Naive thymus-derived CD4-positive, alpha-beta T cell (primary cell): Measurements from ENCODE around the gene ZNF385D. TPM values are rescaled to one million over a fixed set of nuclear protein-coding genes. Genes with fewer than 3 reads are reported as not detected.

Experiments
- ATAC-seq: fragments of 150-1000 bp; cut with Tn5 transposase; 2 replicates; pipeline ENCODE4 v1.10.0; 2021; ENCODE audit warnings: mild to moderate bottlenecking, moderate library complexity
- CTCF ChIA-PET: fragments of 350-600 bp; sonication (Branson Sonifier 250); formaldehyde crosslinking; loops from one replicate; lab custom pipeline; 2021; ENCODE audit warnings: antibody characterized with exemption; lab: Charles Lee
- POLR2A ChIA-PET: fragments of 350-600 bp; sonication (Branson Sonifier 250); formaldehyde crosslinking; loops from one replicate; lab custom pipeline; 2021; ENCODE audit warnings: antibody characterized with exemption, inconsistent platforms; lab: Charles Lee
- DNase-seq, 9 donors: peaks; one replicate each; pipeline versions ENCODE4 v3.0.0 to v3.0.0-alpha.2; 2020 to 2022; ENCODE audit warnings: mixed read lengths in 1 of 9
- H3K27ac ChIP-seq: one replicate; pipeline ENCODE4 v1.7.0; 2013; ENCODE audit warnings: mild to moderate bottlenecking, low read depth, low read length, moderate library complexity
- H3K27me3 ChIP-seq, 2 donors: one replicate each; pipeline ENCODE4 v1.7.0; 2013; ENCODE audit warnings: low read length in 2 of 2, mild to moderate bottlenecking in 2 of 2, moderate library complexity in 2 of 2; ENCODE audit not compliant: control insufficient read depth in 2 of 2, insufficient read depth in 2 of 2
- H3K36me3 ChIP-seq, 3 experiments: 1 replicate in 2 of 3; 2 replicates in 1 of 3; pipeline ENCODE4 v1.7.0; 2013; ENCODE audit warnings: low read length in 3 of 3, mild to moderate bottlenecking in 3 of 3, moderate library complexity in 1 of 3; ENCODE audit not compliant: insufficient read depth in 3 of 3, control insufficient read depth in 2 of 3
- H3K4me1 ChIP-seq, 2 donors: one replicate each; pipeline ENCODE4 v1.7.0; 2013; ENCODE audit warnings: low read length in 2 of 2, mild to moderate bottlenecking in 2 of 2, moderate library complexity in 1 of 2; ENCODE audit not compliant: control insufficient read depth in 2 of 2, insufficient read depth in 2 of 2
- H3K4me3 ChIP-seq: 2 replicates; pipeline ENCODE4 v1.7.0; 2013; ENCODE audit warnings: mild to moderate bottlenecking, low read length
- H3K9me3 ChIP-seq, 3 experiments: 1 replicate in 2 of 3; 2 replicates in 1 of 3; pipeline ENCODE4 v1.7.0; 2013; ENCODE audit warnings: low read length in 3 of 3; ENCODE audit not compliant: control insufficient read depth in 2 of 3
- H3K27ac Mint-ChIP-seq, 9 donors: one replicate each; pipeline ENCODE4 v1.8.0; 2020 to 2022; ENCODE audit warnings: mixed read lengths in 9 of 9, mild to moderate bottlenecking in 8 of 9, moderate library complexity in 5 of 9, inconsistent platforms in 2 of 9
- H3K27me3 Mint-ChIP-seq, 5 donors: one replicate each; pipeline ENCODE4 v1.8.0; 2021 to 2022; ENCODE audit warnings: mixed read lengths in 5 of 5, mild to moderate bottlenecking in 1 of 5
- H3K36me3 Mint-ChIP-seq, 5 donors: one replicate each; pipeline ENCODE4 v1.8.0; 2020 to 2022; ENCODE audit warnings: mixed read lengths in 5 of 5, mild to moderate bottlenecking in 3 of 5, inconsistent platforms in 1 of 5
- H3K4me1 Mint-ChIP-seq, 7 donors: one replicate each; pipeline ENCODE4 v1.8.0; 2020 to 2022; ENCODE audit warnings: mixed read lengths in 7 of 7, mild to moderate bottlenecking in 3 of 7, inconsistent platforms in 1 of 7
- H3K4me3 Mint-ChIP-seq, 10 donors: one replicate each; pipeline ENCODE4 v1.8.0; 2020 to 2022; ENCODE audit warnings: mild to moderate bottlenecking in 10 of 10, mixed read lengths in 10 of 10, moderate library complexity in 6 of 10, inconsistent platforms in 2 of 10
- H3K9me3 Mint-ChIP-seq, 11 donors: one replicate each; pipeline ENCODE4 v1.8.0; 2020 to 2022; ENCODE audit warnings: mixed read lengths in 11 of 11, mild to moderate bottlenecking in 4 of 11, inconsistent platforms in 1 of 11, moderate library complexity in 1 of 11
- intact Hi-C, 2 donors: fragments of 100-400 bp; cut with micrococcal nuclease; formaldehyde crosslinking; loops; one replicate each; pipeline ENCODE4 v1.15.1; 2023
- polyA plus RNA-seq, 2 donors: library from polyadenylated mRNA; unstranded; fragments of 300-500 nt; fragmentation: Illumina TruSeq; gene quantifications; one replicate each; pipeline ENCODE4 v1.2.3, GENCODE V29; 2021
- total RNA-seq, 6 experiments: library from RNA in 5 of 6; stranded (reverse) in 5 of 6; gene quantifications; 1 replicate in 5 of 6; 2 replicates in 1 of 6; pipeline ENCODE4 v1.2.3 and lab custom pipeline; 2021 to 2026

Gene ZNF385D
- total and polyA plus RNA-seq, 7 experiments from 2014 or later = 0.03 to 1.1 TPM; not detected in 5

DNA sequence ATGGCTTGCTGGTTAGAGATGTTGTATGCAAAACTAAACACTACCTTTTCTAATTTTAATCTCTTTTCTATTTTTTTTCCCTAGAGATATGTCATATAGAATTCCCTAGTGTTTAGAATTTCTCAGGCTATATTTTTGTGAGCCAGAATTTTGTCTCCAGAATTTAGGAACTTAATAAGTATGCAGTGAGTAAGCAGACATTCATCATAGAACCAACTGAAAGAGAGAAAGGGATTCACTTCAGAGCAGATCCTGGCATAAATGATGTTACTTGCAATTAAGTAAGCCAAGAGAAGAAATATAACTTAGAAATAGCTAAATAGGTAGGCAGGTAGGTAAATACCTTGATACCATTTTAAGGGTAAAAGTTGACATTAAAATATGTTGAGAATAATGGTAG, 288.9 kb downstream of the ZNF385D start:
- ATAC-seq (no peak), DNase-seq (no peak)
- no peaks in the 10 kb centered on the region for H3K4me1 Mint-ChIP-seq
- Histone ChIP-seq H3K27me3 (no peaks in the 10 kb centered on the region), H3K27ac (no peak overlapping the region), H3K4me1 (no peaks in the 10 kb centered on the region), H3K9me3 (no peaks in the 10 kb centered on the region), H3K36me3 (no peaks in the 10 kb centered on the region), H3K4me3 (no peak overlapping the region)
- H3K36me3 Mint-ChIP-seq = no peaks in the 10 kb centered on the region
- peaks cover 0 to 13% (median 5%) of the 10 kb centered on the region in 11 donors for H3K9me3 Mint-ChIP-seq
- no peak overlapping the region for H3K27ac Mint-ChIP-seq
- intact Hi-C loops = no loop called here
- H3K27me3 Mint-ChIP-seq = no peaks in the 10 kb centered on the region
- POLR2A ChIA-PET = no interaction called here
- H3K4me3 Mint-ChIP-seq = no peak overlapping the region
- CTCF ChIA-PET = no interaction called here

DNA sequence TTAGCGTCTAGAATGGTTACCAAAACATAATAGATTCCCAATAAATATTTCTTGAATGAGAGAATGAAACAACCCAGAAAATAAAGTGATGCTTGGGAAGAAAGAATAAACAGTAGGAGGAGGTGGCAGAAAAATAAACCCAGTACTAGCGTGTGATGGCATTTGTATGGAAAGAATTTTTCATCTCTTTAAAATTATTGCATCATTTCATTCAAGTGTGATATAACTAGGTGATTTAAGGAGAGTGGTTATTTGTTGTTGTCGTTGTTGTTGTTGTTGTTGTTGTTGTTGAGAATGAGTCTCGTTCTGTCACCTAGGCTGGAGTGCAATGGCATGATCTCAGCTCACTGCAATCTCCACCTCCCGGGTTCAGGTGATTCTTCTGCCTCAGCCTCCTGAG, 293.9 kb downstream of the ZNF385D start:
- Mint-ChIP-seq H3K4me3 (no peak overlapping the region), H3K27ac (no peak overlapping the region), H3K27me3 (no peaks in the 10 kb centered on the region), H3K36me3 (no peaks in the 10 kb centered on the region), H3K9me3 (peaks cover 0 to 19% (median 6%) of the 10 kb centered on the region in 11 donors), H3K4me1 (no peaks in the 10 kb centered on the region)
- CTCF ChIA-PET = no interaction called here
- no peaks in the 10 kb centered on the region for H3K9me3 ChIP-seq
- H3K27me3 ChIP-seq = no peaks in the 10 kb centered on the region
- intact Hi-C loops = no loop called here
- no peak overlapping the region for H3K4me3 ChIP-seq
- POLR2A ChIA-PET = no interaction called here
- no peak for DNase-seq
- ATAC-seq = no peak
- H3K36me3 ChIP-seq = no peaks in the 10 kb centered on the region
- no peak overlapping the region for H3K27ac ChIP-seq
- no peaks in the 10 kb centered on the region for H3K4me1 ChIP-seq

DNA sequence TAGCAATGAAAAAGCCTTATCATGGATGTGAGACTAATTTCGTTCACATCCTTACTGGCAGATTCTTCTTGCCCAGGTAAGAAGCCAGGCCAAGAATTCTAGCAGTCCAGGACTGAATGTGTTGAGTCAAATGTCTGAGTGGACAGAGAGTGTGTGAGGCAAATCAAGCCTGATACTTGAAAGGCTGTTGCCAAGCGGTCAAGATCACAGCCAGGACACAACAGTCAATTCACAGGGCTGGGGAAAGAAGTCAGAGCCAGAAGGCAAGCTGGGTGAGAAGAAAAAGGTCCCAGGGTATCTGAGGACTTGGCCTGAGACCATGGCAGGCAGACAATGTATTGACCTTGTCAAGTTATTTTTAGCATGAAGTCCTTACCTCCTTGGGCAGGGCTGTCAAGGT, 301.3 kb downstream of the ZNF385D start:
- H3K4me1 Mint-ChIP-seq = no peaks in the 10 kb centered on the region
- no peak overlapping the region for H3K27ac Mint-ChIP-seq
- ChIA-PET POLR2A (no interaction called here), CTCF (no interaction called here)
- DNase-seq = no peak
- no peaks in the 10 kb centered on the region for H3K36me3 Mint-ChIP-seq
- Histone ChIP-seq H3K4me3 (no peak overlapping the region), H3K4me1 (no peaks in the 10 kb centered on the region), H3K36me3 (no peaks in the 10 kb centered on the region), H3K9me3 (no peaks in the 10 kb centered on the region), H3K27me3 (no peaks in the 10 kb centered on the region), H3K27ac (no peak overlapping the region)
- no peaks in the 10 kb centered on the region for H3K27me3 Mint-ChIP-seq
- intact Hi-C loops = no loop called here
- ATAC-seq = no peak
- no peak overlapping the region for H3K4me3 Mint-ChIP-seq
- H3K9me3 Mint-ChIP-seq = peaks cover 0 to 7% (median 3%) of the 10 kb centered on the region in 11 donors

DNA sequence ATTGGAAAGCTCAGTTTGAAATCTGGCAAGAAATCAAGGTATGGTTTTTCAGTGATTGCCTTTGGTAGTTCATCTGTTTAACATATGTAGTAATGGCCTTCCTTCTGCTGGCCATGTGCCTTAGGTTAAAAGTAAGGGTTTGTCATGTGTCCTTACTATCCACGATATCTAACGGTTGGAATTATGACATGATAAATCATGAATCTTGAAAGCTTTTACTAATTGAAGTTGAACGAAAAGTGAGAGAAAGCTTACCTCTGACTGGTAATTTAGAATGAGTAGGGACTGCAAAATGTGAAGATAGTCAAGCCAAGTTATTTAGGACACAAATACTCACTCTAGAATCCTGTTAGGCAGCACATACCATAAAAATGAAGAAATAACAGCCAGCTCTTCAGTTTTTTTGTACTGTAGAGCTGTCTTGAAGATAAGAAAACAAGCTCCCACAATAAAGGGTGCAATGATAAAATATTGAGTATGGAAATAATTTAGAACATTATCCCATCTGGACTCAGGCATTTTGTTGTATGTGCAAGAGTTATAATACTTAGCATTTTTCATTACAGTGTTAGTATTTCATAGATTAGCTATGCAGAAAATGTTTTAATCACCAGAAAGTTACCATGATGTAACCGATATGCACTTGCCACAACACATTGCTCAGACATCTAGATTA, 303.4 kb downstream of the ZNF385D start:
- ChIA-PET CTCF (no interaction called here), POLR2A (no interaction called here)
- no peak overlapping the region for H3K27ac Mint-ChIP-seq
- Histone ChIP-seq H3K4me3 (no peak overlapping the region), H3K9me3 (no peaks in the 10 kb centered on the region), H3K4me1 (no peaks in the 10 kb centered on the region), H3K27me3 (no peaks in the 10 kb centered on the region), H3K27ac (no peak overlapping the region), H3K36me3 (no peaks in the 10 kb centered on the region)
- H3K9me3 Mint-ChIP-seq = peaks cover 0 to 9% (median under 1%) of the 10 kb centered on the region in 11 donors
- H3K4me3 Mint-ChIP-seq = no peak overlapping the region
- no peaks in the 10 kb centered on the region for H3K4me1 Mint-ChIP-seq
- intact Hi-C loops = no loop called here
- H3K36me3 Mint-ChIP-seq = no peaks in the 10 kb centered on the region
- DNase-seq (no peak), ATAC-seq (no peak)
- H3K27me3 Mint-ChIP-seq = no peaks in the 10 kb centered on the region

DNA sequence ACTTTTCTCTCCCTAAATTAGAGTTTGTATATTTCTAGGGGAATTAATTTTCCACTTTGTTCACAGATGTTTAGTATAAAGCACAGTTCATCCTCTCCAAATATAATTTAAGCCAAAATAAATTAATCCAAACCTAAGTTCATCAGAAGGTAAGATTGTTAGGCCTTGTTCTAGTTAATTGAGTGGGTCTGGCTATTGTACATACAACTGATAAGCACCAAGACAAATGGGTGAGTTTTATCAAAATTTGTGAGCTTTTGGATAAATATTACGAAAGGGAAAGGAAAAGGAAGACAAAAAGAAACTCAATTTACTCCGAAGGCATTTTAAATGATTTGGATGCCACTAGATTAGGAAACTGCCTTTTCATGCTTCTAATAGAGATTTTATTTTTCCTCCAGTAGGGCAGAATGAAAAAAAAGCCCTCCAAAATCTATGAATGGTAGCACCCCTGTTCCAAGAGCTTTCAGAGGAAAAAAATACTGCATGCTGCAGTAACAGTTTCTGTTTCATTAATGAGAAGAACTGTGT, 304.0 kb downstream of the ZNF385D start:
- no peak for ATAC-seq
- H3K27me3 Mint-ChIP-seq = no peaks in the 10 kb centered on the region
- Histone ChIP-seq H3K27ac (no peak overlapping the region), H3K4me1 (no peaks in the 10 kb centered on the region), H3K4me3 (no peak overlapping the region), H3K9me3 (no peaks in the 10 kb centered on the region), H3K36me3 (no peaks in the 10 kb centered on the region), H3K27me3 (no peaks in the 10 kb centered on the region)
- no peaks in the 10 kb centered on the region for H3K4me1 Mint-ChIP-seq
- H3K27ac Mint-ChIP-seq = no peak overlapping the region
- intact Hi-C loops = no loop called here
- H3K36me3 Mint-ChIP-seq = no peaks in the 10 kb centered on the region
- peaks cover 0 to 9% (median 0%) of the 10 kb centered on the region in 11 donors for H3K9me3 Mint-ChIP-seq
- ChIA-PET CTCF (no interaction called here), POLR2A (no interaction called here)
- H3K4me3 Mint-ChIP-seq = no peak overlapping the region
- no peak for DNase-seq

DNA sequence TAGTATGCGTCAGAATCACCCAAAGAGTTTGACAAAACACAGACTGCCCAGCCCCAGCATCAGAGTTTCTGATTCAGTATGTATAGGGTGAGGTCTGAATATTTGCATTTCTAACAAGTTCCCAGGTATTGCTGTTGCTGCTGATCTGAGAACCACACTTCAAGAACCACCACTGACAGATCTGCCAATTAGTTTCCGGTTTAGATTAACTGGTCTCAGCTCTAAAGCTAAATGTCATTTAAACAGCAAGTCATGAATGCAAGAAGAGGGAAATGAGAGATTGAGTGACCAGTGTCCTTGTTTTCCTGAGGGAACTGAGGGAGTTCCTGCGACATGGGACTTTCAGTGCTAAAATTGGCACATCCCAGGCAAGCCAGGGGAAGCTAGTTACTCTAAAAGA, 305.0 kb downstream of the ZNF385D start:
- Histone ChIP-seq H3K27ac (no peak overlapping the region), H3K9me3 (no peaks in the 10 kb centered on the region), H3K36me3 (no peaks in the 10 kb centered on the region), H3K4me3 (no peak overlapping the region), H3K27me3 (no peaks in the 10 kb centered on the region), H3K4me1 (no peaks in the 10 kb centered on the region)
- Mint-ChIP-seq H3K9me3 (peaks cover 0 to 9% (median 0%) of the 10 kb centered on the region in 11 donors), H3K36me3 (no peaks in the 10 kb centered on the region), H3K4me3 (no peak overlapping the region), H3K4me1 (no peaks in the 10 kb centered on the region), H3K27me3 (no peaks in the 10 kb centered on the region), H3K27ac (no peak overlapping the region)
- no peak for DNase-seq
- no peak for ATAC-seq
- POLR2A ChIA-PET = no interaction called here
- CTCF ChIA-PET = no interaction called here
- intact Hi-C loops = no loop called here

DNA sequence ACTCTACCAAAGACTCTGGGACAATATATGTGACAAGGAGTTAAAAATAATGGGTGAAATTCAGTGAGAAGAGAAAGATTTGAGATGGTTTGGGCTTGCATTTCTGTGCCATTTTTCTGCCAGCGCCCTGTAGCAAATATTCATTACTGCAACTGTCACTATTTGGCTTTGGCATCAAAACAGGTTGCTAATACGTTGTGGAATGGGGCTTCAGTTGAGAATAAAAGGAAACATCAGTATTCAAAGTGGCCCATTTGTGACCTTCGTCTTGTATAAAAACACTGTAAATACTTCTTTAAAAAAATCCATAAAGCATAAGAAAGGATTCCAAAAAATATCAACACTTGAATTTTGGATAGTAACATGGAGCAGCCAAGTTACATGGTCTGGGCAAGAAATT, 309.2 kb downstream of the ZNF385D start:
- intact Hi-C loops = no loop called here
- no peaks in the 10 kb centered on the region for H3K27me3 Mint-ChIP-seq
- H3K27ac ChIP-seq = no peak overlapping the region

More for the DNA sequence above, 309.2 kb downstream of the ZNF385D start:
- no peak overlapping the region for H3K4me3 Mint-ChIP-seq
- DNase-seq (no peak), ATAC-seq (no peak)
- peaks cover 0 to 10% (median 2%) of the 10 kb centered on the region in 11 donors for H3K9me3 Mint-ChIP-seq
- no peak overlapping the region for H3K27ac Mint-ChIP-seq
- no peaks in the 10 kb centered on the region for H3K27me3 ChIP-seq
- no peaks in the 10 kb centered on the region for H3K9me3 ChIP-seq
- no peaks in the 10 kb centered on the region for H3K4me1 ChIP-seq
- H3K4me1 Mint-ChIP-seq = no peaks in the 10 kb centered on the region
- H3K4me3 ChIP-seq = no peak overlapping the region
- POLR2A ChIA-PET = no interaction called here
- H3K36me3 Mint-ChIP-seq = no peaks in the 10 kb centered on the region
- no peaks in the 10 kb centered on the region for H3K36me3 ChIP-seq
- CTCF ChIA-PET = no interaction called here
